ENCODE results near the gene RAB31. TPM values are rescaled to one million over a fixed set of nuclear protein-coding genes. Genes with fewer than 3 reads are reported as not detected.

RAB31 gene
- total RNA-seq, 2 donors from 2014 or later: 4.7 to 16.0 TPM

GRCh38 chr18:9839211-9839610 lies 131.1 kb downstream of the RAB31 start:
- H3K9ac ChIP-seq (ENCODE audit: low read depth in 2 of 2, low read length in 2 of 2): no peak overlapping the region
- no peak overlapping the region for H3K4me3 ChIP-seq
- DNase-seq: no peak
- TF ChIP-seq CTCF (IDR thresholded peaks at IDR 0.05): no peak
- no peaks in the 10 kb centered on the region for H3K9me3 ChIP-seq
- no peaks in the 10 kb centered on the region for H3K36me3 ChIP-seq
- no peak overlapping the region for H3K27ac ChIP-seq
- no peaks in the 10 kb centered on the region for H3K27me3 ChIP-seq
- intact Hi-C loops (cut with DNase I): no loop called here
- H3K4me1 ChIP-seq: no peaks in the 10 kb centered on the region

- Histone ChIP-seq H3K27me3 (no peaks in the 10 kb centered on the region), H3K4me1 (no peaks in the 10 kb centered on the region), H3K9ac (ENCODE audit: low read depth in 2 of 2, low read length in 2 of 2) (no peak overlapping the region), H3K9me3 (no peaks in the 10 kb centered on the region), H3K4me3 (no peak overlapping the region), H3K27ac (no peak overlapping the region), H3K36me3 (no peaks in the 10 kb centered on the region)
- intact Hi-C loops (cut with DNase I): no loop called here
- no peak for TF ChIP-seq CTCF (IDR thresholded peaks at IDR 0.05)
- DNase-seq: no peak
Measured at GRCh38 chr18:9839853-9840252, 131.8 kb downstream of the RAB31 start.

- intact Hi-C loops (cut with DNase I): no loop called here
- Histone ChIP-seq H3K9ac (ENCODE audit: low read depth in 2 of 2, low read length in 2 of 2) (no peak overlapping the region), H3K4me1 (no peaks in the 10 kb centered on the region), H3K27ac (no peak overlapping the region), H3K27me3 (no peaks in the 10 kb centered on the region), H3K4me3 (no peak overlapping the region), H3K9me3 (no peaks in the 10 kb centered on the region), H3K36me3 (no peaks in the 10 kb centered on the region)
- DNase-seq: no peak
- TF ChIP-seq CTCF (IDR thresholded peaks at IDR 0.05): no peak
Measured at GRCh38 chr18:9841752-9842151, 133.7 kb downstream of the RAB31 start.

GRCh38 chr18:9842448-9842847 lies 134.3 kb downstream of the RAB31 start:
- H3K9me3 ChIP-seq: no peaks in the 10 kb centered on the region
- H3K36me3 ChIP-seq: no peaks in the 10 kb centered on the region
- no peaks in the 10 kb centered on the region for H3K4me1 ChIP-seq
- H3K9ac ChIP-seq (ENCODE audit: low read depth in 2 of 2, low read length in 2 of 2): no peak overlapping the region
- DNase-seq: no peak
- intact Hi-C loops (cut with DNase I): no loop called here
- H3K4me3 ChIP-seq: no peak overlapping the region
- no peaks in the 10 kb centered on the region for H3K27me3 ChIP-seq
- no peak overlapping the region for H3K27ac ChIP-seq
- TF ChIP-seq CTCF (IDR thresholded peaks at IDR 0.05): no peak

GRCh38 chr18:9845256-9845655 lies 137.2 kb downstream of the RAB31 start:
- no peak for TF ChIP-seq CTCF (IDR thresholded peaks at IDR 0.05)
- Histone ChIP-seq H3K4me3 (no peak overlapping the region), H3K9me3 (no peaks in the 10 kb centered on the region), H3K27ac (no peak overlapping the region), H3K27me3 (no peaks in the 10 kb centered on the region), H3K36me3 (no peaks in the 10 kb centered on the region), H3K4me1 (no peaks in the 10 kb centered on the region), H3K9ac (ENCODE audit: low read depth in 2 of 2, low read length in 2 of 2) (no peak overlapping the region)
- no peak for DNase-seq
- intact Hi-C loops (cut with DNase I): no loop called here

All from colonic mucosa (tissue), 4 donors.